NCI-H2081 (cell line): ENCODE results near the gene ING3.

Experiments used
- DNase-seq, 2 experiments: peaks; one replicate each; lab custom pipeline; 2025; lab: John Stamatoyannopoulos, UW

ING3 gene, protein sequence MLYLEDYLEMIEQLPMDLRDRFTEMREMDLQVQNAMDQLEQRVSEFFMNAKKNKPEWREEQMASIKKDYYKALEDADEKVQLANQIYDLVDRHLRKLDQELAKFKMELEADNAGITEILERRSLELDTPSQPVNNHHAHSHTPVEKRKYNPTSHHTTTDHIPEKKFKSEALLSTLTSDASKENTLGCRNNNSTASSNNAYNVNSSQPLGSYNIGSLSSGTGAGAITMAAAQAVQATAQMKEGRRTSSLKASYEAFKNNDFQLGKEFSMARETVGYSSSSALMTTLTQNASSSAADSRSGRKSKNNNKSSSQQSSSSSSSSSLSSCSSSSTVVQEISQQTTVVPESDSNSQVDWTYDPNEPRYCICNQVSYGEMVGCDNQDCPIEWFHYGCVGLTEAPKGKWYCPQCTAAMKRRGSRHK

DNA sequence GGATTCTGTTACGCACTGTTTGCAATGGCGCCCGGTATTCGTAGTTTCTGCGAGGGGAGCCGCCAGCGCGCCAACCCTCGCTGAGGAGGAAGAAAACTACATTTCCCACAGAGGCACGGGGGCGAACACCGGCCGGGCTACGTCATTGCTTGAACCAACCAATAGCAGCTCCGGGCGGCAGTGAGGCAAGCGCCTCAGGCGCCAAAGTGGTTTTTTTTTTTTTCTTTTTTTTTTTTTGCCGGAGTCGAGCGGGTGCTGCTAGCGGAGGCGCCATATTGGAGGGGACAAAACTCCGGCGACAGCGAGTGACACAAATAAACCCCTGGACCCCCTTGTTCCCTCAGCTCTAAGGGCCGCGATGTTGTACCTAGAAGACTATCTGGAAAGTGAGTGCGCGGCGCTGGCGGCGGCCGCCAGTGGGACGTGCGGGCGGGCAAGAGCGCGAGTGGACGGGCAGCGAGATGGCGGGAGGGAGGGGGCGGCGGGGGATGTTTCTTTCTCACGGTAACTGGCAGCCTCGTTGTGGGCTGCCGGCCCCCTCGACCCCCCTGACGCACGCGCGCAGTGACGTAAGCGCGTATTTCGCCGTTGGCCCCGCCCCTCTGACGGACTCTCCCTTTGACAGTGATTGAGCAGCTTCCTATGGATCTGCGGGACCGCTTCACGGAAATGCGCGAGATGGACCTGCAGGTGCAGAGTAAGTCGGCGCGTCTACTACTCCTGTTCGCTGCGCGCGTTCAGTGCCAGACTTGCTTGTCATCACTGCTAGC, at the start of gene ING3:
Gene ING3, plus strand, starts transcription at position 239 of the 770 bp plus-strand sequence. Its CDS starts 120 bp downstream, at position 359.
- DNase-seq: peak; percentile 99

DNA sequence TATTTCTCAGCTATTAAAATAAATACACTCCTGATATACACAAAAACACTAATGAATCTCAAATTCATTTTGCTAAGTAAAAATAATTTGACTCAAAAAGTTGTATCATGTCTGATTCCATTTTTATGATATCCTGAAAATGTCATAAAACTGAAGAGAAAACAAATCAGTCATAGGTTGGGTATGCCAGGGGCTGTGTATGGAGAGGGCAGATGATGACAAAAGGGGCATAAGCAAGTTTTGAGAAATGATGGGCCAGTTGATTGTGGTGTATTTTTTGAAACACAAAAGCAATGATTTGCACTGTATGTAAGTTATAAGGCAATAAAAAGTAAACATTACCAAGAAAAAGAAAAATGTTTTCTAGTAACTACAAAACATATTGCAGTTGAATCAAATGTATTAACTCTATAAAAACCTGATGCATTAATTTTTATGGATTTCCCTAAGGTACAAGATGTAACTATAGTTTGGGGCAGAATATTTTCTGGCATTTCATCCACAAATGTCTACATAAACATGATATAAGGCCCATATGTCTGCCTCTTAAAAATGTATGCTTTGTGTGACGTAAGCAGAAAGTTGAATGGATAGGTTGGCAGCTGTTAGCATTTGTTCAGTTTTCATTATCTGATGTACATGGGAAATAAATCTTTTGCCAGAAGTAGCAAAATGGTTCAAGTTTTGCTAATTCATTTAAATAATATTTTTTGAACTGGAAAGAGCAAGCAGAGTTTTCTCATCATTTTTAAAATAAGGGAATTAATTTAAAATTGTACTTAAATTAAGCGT, 35.1 kb upstream of the ING3 start:
- no peak for DNase-seq

DNA sequence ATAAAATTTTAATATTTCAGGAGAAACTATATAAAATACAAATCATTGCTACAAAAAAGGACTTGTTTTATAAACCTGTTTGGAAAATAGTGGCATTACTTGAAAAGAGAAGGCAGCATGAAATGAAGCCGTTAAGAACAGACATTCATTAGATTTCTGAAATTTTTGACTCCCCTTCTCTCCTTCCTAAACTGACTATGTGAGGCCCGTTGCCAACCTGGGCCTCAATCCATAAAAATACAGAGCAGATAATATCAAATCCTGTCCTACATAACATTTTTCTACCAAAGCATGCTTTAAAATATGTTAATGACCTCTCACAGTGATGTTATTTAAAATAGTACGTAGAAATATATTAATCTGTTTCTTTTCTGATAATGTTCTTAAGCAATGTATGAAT, 34.5 kb upstream of the ING3 start:
- DNase-seq: no peak

DNA sequence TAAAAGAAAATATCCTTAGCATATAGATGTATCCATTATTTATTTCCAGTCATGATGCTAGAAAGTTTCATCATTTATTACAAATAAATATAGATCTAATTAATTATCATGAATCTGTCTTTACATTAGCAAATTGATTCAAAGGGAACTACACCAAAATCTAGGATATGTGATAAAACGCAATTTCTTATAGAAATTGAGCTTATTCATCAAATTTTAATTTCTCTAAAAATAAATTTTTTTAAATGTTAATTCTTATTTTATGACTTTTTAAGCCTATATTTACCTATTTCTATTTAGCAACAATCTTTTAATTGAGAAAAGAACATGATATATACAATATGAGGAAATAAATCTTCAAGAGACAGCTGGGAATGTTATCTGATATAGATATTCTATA, 34.0 kb upstream of the ING3 start:
- no peak for DNase-seq

DNA sequence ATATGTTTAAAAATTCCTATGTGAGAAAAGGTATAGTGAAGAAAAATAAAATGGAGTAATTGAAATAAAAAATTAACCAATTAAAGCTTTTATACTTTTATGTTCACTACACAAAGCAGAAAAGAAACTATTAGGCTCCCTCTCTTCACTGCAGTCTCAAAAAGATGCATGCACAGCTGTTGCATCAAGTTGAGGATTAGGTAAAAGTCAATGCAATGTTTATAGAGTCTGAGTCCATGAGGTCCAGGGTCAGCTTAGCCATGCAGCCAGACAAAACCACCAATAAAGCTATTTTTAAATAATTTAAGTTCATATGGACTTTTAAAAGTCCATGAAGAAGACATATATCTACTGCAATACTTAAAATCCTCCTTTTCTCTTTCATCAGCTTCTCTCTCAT, 31.1 kb upstream of the ING3 start:
- DNase-seq: no peak

DNA sequence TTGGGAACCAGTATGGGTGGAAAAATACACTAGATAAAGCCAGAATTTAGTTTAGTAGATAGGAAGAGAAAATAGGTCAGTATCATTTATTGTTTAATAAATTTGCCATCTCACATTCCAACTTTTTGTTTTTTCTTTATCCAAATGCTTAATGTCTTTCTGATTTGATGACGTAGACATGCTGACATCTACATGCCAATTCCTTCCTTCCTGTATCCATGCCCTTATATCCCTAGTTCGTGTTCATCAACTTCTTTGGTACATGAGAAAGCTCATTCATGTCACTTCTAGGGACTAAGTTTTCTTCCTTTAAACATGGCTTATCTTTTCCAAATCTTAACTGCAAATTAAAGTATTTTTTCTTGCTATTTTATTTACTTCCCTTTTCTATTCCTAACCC, 30.5 kb upstream of the ING3 start:
- DNase-seq: no peak

DNA sequence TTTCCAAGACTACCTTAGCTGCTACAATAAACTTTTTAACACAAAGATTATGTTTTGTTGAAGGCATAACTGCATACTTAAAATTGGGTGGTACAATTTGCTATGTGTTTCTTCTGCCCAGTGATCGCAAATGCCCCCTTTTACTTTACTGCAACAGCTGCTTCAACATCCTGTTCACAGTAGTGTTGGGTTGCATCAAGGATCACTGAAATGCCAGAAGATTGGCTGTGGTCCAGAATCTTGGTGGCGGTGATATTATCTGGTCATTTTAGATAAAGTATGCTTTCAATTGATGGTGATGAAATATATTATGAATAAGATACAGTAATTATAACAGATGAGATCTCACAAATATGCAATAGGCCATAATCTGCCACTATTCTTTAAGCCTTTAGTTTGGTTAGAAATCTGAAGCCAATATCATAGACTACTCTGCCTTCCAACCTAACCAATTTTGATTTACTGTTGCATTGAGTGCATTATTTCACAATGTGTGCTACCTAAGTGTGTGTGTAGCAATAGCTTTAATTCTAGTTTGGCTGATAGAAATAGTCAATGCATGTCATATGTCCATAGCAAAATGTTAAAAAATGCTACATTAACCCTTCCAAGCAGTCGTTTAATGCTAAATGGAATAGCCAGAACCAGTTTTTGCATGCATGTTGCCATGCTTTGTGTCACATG, 29.8 kb upstream of the ING3 start:
- peak; percentile 4 to 64 for DNase-seq

DNA sequence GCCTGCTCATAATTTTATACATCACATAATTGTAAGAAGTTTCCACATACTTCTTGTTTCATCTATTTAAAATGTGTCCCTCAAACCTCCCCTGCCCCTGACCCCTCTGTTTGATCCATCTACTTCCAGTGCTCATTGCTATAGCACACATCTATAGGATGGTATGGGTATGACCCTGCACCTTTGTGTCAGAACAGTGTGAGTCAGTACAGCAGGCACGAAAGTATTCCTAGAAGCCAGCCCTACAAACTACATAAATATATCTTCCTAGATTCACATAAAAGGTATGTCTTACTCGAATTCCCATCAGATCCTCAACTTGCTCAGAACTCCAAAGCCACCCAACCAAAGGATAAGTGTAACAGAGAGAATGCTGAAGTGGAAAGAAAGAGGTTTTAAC, 25.7 kb upstream of the ING3 start:
- no peak for DNase-seq

DNA sequence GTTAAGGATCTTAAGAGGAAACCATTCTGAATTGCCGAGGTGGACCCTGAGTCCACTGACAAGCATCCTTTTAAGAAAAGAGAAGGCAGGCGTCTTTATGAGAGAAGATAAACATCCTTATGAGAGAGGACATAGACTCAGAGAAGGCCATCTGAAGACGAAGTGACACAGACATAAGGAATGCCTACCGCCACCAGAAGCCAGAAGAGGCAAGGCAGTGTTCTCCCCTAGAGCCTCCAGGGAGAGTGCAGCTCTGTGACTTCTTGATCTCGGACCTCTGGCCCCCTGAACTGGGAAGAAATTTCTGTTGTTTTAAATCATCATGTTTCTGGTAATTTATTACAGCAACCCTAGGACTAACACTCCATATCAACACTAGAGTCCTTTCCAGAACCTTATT, 25.2 kb upstream of the ING3 start:
- no peak for DNase-seq

DNA sequence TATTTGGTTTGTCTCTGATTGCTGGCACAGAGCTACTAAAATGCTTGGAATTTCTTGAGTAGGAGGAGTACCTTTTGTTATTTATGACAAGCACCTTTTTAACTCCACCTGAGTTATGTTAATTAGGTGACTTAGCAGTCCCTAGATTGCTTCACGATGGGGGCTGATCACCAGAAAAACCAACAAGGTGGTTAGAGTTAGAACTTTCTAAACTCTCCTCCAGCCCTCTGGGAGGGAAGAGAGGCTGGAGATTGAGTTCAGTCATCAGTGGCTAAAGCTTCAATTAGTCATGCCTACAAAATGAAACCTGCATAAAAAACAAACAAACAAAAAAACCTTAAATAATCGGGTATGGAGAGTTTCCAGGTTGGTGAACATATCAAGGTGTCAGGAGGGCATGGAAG, 23.6 kb upstream of the ING3 start:
- no peak for DNase-seq

DNA sequence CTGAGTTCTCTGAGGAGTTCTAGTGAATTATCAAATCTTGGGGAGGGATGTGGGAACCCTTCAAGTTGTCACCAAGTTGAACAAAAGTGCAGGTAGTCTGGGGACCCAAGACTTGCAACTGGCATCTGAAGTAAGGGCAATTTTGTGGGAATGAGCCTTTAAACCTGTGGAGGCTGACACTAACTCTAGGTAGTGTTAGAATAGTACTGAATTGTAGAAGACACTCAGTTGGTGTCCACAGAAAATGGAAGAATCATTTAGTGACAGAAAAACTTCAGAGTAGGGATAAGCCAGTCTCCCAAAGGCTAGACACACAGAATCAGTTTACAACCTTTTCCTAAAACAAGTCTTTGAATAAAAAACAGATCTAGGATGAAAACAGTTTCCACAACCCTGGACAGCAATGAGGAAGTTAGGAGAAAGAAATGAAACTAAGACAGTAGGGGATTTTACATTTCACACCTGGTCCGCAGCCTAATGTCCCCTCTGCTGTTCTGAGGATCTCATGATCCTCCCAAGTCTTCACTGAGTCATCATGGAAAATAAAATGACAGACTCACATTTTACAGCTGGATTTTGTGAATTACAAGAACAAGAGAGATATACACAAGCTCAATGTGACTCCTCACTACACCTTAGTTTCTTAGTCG, 23.0 kb upstream of the ING3 start:
- DNase-seq: no peak

DNA sequence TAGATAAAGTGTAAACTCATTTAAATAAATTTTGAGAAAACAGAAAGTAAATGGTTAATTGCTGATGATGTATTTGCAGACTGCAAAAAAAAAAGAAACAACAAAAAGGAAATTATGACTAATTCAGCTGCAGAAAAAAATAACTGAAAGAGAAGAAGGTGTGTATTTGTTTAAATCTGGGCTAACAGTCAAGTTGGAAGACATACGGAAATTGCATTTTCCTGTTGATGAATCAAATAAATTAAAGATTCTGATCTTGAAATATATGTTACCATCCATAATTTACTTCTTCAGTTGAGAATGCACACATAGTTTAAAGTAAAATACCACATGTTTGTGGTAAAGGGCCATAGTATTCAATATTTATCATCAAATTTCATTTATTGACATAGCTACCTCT, 19.3 kb upstream of the ING3 start:
- DNase-seq: no peak

DNA sequence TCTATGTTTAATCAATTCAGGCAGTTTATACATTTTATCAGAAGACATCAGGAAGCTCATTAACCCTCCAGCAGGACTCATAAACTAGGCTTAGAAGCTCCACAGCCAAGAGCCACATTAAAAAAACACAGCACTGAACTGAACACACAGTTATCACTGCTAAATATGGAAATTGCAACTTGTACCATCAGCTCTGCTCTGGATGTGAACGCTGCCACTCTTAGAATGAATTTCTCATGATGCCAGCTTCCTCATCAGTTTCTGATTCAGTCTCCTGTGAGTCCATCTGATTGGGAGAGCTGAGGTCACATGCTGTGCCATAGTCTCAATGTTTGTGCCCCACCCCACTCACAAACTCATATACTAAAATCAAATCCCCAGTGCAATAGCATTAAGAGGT, 17.1 kb upstream of the ING3 start:
- DNase-seq: no peak

DNA sequence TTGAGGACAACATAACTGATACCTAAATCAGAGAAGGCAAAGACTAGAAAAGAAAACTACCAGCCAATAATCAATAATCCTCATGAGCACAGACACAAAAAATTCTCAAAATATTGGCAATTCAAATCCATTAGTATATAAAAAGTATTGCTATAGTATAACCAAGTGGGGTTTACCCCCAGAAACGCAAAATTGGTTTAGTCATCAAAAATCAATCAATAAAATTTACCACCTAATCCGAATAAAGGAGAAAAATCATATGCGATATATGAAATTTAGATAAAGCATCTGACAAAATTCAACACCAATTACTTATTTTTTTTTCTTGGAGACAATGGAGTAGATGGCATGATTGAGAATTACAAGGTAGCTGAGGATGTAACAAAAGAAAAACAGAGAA, 11.2 kb upstream of the ING3 start:
- no peak for DNase-seq

DNA sequence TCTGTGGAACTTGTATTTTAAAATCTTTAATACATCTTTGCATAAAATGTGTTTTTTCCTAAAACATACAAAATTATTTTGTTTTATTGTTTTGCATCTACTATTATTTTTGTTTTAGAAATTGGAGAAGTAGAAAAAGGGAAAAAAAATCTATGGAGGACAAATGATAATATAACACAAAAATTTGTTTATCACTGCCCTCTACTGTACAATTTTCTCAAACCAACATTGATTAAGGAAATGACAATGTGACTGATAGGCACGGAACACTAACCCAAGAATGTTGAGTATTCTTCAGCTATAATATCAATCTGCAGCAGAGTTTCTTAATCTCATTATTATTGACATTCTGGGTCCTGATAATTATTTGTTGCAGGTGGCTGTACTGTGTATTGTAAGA, 9.5 kb upstream of the ING3 start:
- DNase-seq: peak in 1 of 2 experiments; percentile 36

DNA sequence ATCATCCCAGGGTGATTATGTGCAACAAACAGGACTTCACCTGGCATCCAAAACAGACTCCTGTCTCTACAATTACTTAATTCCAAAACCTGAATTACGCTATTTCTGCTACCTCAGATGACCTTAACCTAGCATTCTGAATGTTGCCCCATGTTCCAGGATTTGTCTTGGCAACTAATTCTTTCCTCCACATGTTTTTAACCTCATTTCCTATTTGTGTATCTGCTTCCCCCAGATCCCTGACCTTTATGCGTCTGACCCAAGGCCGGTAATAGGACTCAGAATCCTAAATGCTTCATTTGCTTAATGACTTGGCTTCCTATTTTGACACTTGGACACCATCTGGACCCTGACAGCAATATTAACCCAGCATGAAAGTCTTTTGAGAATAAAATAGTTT, 8.7 kb upstream of the ING3 start:
- no peak for DNase-seq

DNA sequence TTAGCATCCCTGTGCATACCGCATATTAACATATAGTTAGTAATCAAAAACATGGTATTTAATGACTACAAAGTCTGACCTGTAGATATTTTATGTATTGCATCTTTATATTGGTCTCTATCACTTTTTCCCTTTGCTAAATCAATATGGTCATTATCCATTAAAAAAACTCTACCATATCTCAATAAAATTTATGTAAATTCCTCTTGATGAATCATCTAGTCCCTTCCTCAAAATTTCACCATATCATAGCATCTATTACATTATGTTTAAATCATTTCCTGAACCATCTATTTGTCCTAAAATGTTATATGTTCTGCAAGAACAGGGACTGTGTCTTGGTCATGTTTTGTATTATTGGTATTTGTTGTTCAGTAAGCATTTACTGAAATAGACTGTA, 7.7 kb upstream of the ING3 start:
- no peak for DNase-seq

DNA sequence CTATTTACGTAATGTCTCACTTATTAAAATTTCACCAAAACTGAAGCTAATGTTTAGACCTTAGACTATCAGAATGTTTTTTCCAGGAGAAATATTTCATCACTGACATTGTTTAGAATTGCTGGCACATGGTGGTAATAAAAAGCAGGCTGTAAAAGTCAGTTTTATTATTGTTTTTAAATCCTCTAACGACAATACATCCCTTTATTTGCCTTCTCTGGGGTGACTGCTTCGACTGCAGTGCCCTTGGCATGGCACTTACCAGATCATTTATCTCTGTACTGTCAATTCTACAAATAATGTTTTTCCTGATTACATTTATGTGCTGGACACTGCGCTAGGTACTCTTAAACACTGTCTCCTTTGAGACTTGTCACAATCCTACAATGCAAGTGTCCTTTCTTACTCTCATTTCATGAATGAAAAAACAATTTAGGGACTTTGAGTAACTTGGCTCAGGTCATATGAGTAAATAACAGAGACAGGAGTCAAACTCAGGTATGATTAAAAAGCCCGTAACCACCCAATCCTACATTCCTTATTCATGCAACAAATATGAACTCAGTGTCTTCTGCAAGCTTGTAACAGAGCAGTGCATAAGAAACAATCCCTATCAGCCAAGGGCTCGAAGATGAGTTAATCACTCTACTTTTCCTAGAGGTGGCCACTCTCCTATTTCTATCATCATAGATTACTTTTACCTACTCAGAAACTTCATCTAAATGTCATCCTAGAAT, 5.6 kb upstream of the ING3 start:
- DNase-seq: peak in 1 of 2 experiments; percentile 37

DNA sequence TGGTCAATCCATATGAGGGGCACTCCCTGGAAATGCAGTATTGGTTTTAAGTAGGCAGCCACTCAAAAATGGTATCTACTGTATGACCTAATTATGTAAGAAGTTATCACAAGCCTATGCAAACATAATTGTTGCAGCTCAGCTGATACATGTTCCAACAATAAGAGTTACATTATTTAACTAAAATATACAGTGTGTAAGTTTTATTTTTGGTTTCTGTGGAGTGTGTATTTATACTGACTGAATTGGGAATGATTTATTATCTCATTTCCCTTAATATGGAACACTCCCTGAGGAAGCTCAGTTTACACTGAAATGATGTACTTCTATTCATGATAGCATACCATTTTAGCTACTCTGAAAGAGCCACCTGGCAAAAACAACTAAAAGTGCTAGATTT, 2.6 kb upstream of the ING3 start:
- DNase-seq: no peak

DNA sequence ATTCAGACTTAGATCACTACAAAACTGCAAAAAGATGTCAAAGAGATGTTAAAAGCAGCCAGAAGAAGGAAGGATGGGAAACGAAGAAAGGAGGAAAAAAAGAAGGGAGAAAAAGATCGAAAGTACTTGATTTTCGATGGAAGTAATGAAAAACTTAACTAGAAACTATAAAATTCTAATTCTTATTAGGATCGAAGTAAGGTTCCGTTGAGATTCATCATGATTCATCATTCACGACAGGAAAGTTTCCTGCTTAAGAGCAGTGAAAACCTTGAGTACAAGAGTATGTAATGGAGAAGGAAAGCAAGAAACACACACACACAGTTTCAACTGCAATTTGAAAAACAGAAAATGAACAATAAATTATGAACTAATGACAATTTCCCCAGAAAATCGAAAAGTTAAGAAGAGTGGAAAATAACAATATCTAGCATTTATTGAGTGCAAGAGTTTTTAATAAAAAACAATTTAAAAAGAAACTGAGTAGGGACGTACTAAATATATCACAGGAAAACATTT, 1.1 kb upstream of the ING3 start:
- no peak for DNase-seq
